Ramos (cell line): ENCODE results near the gene PKP2.
"Not testable (repeated sequence)": the region's sequence is repeated elsewhere in the genome, so short reads cannot be mapped to it uniquely, and the experiment has no call there.

Experiments
- in situ Hi-C: fragments of 300-500 bp; cut with MboI; formaldehyde crosslinking; loops from one replicate; pipeline ENCODE4 v1.14.3; 2022; ENCODE audit warnings: low sequenced_read_pairs; ENCODE audit not compliant: unreplicated experiment

PKP2 gene

DNA sequence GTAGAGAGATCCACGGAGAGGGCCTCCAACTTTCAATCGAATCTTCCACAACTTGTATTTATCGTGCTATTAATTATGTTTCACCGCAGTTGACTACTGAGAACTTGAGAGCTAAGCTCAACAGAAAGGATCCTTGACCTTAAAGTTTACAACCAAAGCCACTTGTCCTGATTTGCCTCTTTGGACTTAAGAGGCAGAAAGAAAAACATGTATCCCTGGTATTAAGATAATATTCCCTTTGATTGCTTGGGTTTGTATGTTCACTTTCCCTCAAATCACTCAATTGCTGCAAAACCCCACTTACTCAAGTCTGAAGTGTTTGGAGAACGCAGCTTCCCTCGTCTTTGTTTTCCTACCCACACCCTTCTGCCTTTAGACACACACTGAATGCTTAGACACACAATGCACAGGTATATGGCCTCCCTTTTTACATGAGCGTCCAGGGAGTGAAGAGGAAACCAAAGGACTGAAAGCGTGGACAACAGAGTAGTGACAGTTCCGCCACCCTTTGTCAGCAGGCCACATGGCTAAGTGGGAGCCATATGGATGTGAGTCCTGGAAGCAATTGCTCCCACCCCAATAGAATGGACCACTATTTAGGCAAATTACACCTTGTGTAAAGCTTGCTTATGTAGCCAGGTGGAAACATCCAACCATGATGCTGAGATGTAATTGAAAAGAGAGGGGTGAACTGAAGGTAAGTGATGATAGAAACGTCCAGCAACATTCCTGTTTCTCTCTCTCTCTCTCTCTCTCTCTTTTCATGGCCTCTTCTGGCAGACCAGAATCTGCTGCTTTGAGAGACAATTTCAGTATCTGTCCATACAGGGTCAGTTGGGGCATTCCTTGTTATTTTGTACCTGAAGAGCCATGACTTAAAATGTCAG lies 1.4 kb upstream of the PKP2 start:
- in situ Hi-C loops = no loop called here

GRCh38 chr12:32897281-32897610 lies 669 bp upstream of the PKP2 start:
- in situ Hi-C loops = no loop called here

- in situ Hi-C loops = no loop called here
Measured at GRCh38 chr12:32895688-32896431, 717 bp downstream of the PKP2 start.

- in situ Hi-C loops = no loop called here
Measured at GRCh38 chr12:32894566-32894965, 2.0 kb downstream of the PKP2 start.

DNA sequence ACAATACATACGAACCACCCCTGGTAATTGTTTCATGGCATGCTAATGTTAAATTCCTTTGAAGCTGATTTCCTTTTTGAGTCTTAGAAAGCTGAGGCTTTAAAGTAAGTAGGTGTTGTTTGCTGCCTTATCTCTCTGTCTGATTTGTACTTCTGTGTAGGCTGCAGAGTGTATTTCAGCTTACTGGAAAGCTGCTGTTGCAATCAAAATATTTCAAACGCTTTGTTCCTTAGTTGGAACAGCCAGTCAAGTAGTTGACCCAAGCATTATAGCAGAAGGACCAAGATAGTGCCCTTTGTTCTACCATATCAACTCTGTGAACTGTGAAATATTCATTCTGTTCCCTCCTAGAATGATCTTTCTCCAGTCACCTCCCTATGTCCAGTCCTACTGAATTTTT lies 3.1 kb downstream of the PKP2 start:
- in situ Hi-C loops = no loop called here

- in situ Hi-C loops = no loop called here
Measured at GRCh38 chr12:32893043-32893442, 3.5 kb downstream of the PKP2 start.

- in situ Hi-C loops = not testable (repeated sequence)
Measured at GRCh38 chr12:32892369-32892768, 4.2 kb downstream of the PKP2 start.

GRCh38 chr12:32891956-32892355 lies 4.6 kb downstream of the PKP2 start:
- in situ Hi-C loops = no loop called here

GRCh38 chr12:32891526-32891925 lies 5.1 kb downstream of the PKP2 start:
- in situ Hi-C loops = no loop called here

- in situ Hi-C loops = no loop called here
Measured at GRCh38 chr12:32889011-32889760, 7.4 kb downstream of the PKP2 start.

DNA sequence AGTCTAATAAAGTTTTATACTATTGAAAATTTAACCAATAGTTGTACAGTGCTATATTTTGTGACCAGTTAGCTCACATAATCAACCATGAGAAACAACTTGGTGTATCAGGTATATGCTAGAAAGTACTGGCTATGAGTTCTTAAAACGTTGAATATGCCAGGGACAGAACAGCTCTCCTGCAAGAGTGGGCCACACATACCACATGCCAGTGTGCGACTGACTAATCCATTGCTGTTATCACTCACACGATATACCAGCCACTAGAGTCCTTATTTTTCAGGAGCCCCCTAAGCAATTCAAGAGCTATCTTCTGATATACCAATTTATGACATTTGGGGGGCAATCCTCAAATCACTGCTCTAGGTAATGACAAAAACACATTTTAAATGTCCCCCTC lies 9.5 kb downstream of the PKP2 start:
- in situ Hi-C loops = no loop called here

GRCh38 chr12:32885831-32886230 lies 10.7 kb downstream of the PKP2 start:
- in situ Hi-C loops = no loop called here

GRCh38 chr12:32884962-32885361 lies 11.6 kb downstream of the PKP2 start:
- in situ Hi-C loops = no loop called here

DNA sequence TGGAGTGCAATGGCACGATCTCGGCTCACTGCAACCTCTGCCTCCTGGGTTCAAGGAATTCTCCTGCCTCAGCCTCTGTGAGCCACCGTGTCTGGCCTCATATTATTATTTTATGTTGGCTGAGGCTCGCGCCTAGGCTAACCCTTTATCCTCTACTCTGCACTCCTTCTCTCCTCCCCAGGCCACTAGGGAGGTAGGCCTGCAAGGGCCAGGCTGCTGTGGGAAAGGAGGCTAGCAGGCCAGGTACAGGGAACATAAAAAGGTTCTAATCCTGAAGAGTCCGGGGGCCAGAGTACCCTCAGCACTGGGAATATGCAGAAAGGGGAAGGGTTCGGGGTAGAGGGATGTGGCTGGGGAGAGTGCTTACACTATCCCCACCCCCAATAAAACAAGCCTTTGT lies 14.9 kb downstream of the PKP2 start:
- in situ Hi-C loops = no loop called here

GRCh38 chr12:32881107-32881506 lies 15.5 kb downstream of the PKP2 start:
- in situ Hi-C loops = no loop called here

DNA sequence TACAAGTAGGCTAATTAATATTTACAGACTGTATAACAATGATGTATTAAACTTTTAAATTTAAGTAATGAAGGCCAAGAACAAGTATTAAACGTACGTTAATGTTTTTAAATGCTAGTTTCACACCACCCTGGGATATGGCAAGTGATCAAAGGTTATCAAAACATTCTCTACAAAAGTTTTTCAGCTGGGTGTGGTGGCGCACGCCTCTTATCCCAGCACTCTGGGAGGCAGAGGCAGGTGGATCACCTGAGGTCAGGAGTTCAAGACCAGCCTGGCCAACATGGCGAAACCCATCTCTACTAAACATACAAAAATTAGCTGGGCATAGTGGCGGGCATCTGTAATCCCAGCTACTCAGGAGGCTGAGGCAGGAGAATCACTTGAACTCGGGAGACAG lies 17.5 kb downstream of the PKP2 start:
- in situ Hi-C loops = not testable (repeated sequence)

DNA sequence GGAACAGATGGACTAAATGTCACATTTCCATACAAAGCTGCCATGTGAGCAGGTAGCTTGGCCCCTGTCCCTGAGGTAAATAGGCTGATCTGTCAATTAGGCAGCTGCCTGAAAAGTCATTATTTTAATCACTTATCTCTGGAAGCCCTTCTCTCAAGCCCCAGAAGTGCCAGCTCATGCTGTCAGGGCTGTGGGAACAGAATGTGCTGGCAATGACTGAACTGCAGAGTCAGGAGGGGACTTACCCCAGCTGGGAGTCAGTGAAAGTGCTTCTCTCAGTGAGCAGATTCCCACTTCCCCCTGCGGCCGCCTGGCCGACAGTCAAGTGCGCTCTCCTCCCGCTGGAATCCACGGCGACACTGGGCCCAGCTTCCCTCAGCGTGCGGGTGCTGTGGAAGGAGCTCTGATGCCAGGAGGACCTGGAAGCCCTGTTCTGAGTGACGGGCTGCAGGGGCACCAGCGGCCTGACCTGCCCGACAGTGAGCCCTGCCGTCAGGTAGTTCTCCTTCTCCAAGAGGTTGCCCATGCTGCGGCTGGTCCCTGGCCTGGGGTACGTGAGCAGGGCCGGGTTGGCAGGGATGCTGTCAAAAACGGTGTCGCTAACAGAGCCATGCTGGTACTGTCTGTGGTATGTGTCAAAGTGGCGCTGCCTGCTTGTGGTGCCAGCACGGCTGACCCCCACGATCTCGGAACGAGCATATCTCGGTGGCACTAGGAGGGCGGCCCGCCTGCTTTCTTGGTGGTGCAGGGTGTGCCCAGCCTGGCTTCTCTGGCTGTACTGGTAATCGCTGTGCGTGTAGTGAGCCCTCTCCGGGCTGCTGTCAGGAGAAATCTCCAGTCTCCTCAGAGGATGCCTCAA lies 18.7 kb downstream of the PKP2 start:
- in situ Hi-C loops = no loop called here

DNA sequence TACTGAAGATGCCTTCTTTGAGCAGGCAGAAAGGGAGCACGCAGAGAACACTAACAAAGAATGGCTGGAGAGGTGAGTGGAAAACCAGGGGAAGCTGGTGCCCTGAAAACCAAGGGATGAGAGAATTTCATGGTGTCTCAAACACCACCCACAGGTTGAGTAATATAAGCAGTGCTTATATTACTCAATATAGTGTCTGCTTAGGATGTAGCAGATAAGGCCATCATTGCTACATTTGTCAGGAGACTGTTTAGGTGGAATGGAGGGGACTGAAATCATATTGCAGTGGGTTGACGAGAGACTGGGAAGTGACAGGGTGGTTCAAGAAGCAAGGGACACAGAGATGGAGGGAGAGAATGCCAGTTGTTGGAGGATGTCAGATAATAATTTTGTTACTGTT lies 20.6 kb downstream of the PKP2 start:
- in situ Hi-C loops = no loop called here

DNA sequence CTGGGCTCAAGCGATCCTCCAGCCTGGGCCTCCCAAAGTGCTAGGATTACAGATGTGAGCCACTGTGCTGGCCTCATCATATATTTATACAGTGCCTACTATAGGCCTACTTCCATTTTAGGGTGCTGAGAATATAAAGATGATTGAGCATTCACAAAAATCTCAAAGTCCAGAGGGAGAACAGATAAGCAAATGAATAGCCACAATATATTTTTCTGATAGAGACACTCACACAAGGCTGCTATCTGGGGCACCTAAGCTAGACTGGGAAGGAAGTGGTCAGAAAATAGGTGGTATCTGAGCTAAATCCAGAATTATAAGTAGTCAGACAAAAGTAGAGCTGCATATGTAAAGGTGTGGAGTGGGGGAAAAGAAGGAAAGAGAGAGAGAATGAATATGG lies 21.6 kb downstream of the PKP2 start:
- in situ Hi-C loops = no loop called here

GRCh38 chr12:32874078-32874477 lies 22.5 kb downstream of the PKP2 start:
- in situ Hi-C loops = no loop called here
